Ishikawa (cell line): Measurements from ENCODE around the gene CTSD.

ENCODE experiments used
- CEBPB ChIP-seq: IDR thresholded peaks from 2 replicates; pipeline ENCODE4 v1.6.1; 2012
- CREB1 ChIP-seq: IDR thresholded peaks from 2 replicates; pipeline ENCODE4 v1.6.1; 2012; ENCODE audit warnings: low read depth
- EGR1 ChIP-seq: IDR thresholded peaks from 2 replicates; pipeline ENCODE4 v1.6.1; 2012
- EP300 ChIP-seq: IDR thresholded peaks from 2 replicates; pipeline ENCODE4 v1.6.1; 2012; ENCODE audit warnings: borderline replicate concordance
- FOXM1 ChIP-seq: IDR thresholded peaks from 2 replicates; pipeline ENCODE4 v1.6.1; 2012; ENCODE audit warnings: low read depth, borderline replicate concordance
- MAX ChIP-seq: IDR thresholded peaks from 2 replicates; pipeline ENCODE4 v1.6.1; 2012
- NFIC ChIP-seq: IDR thresholded peaks from 2 replicates; pipeline ENCODE4 v1.6.1; 2012
- RAD21 ChIP-seq: IDR thresholded peaks from 2 replicates; pipeline ENCODE4 v1.6.1; 2012; ENCODE audit warnings: low read depth
- REST ChIP-seq: IDR thresholded peaks from 2 replicates; pipeline ENCODE4 v1.6.1; 2012; ENCODE audit warnings: low read depth, mild to moderate bottlenecking
- TAF1 ChIP-seq: IDR thresholded peaks from 2 replicates; pipeline ENCODE4 v1.6.1; 2012; ENCODE audit warnings: low read depth, mild to moderate bottlenecking
- TCF12 ChIP-seq: IDR thresholded peaks from 2 replicates; pipeline ENCODE4 v1.6.1; 2012; ENCODE audit warnings: low read depth
- TEAD4 ChIP-seq: IDR thresholded peaks from 2 replicates; pipeline ENCODE4 v1.6.1; 2012
- USF1 ChIP-seq: IDR thresholded peaks from 2 replicates; pipeline ENCODE4 v1.6.1; 2012
- YY1 ChIP-seq: IDR thresholded peaks from 2 replicates; pipeline ENCODE4 v1.6.1; 2012; ENCODE audit warnings: low read depth
- ZBTB7A ChIP-seq: IDR thresholded peaks from 2 replicates; pipeline ENCODE4 v1.6.1; 2012; ENCODE audit warnings: low read depth

Gene CTSD

GRCh38 chr11:1763796-1764661 lies at the start of gene CTSD:
Gene CTSD (minus strand): TSS chr11:1763927. CDS start chr11:1763859, 68 bp downstream.
- TF ChIP-seq REST, result no peak
- 0 out of 2 replicates have a peak, but pooled peaks have one; percentile 8 for TF ChIP-seq TEAD4
- TF ChIP-seq USF1, result peak; percentile 97
- TF ChIP-seq TAF1, result peak; percentile 45; the same call in 1 of the 2 replicates
- TF ChIP-seq EGR1, result no peak; the same call in 1 of the 2 replicates
- no peak; the same call in 1 of the 2 replicates for TF ChIP-seq NFIC
- TF ChIP-seq MAX, result peak; percentile 87
- TF ChIP-seq EP300, result peak; percentile 27; the same call in 1 of the 2 replicates
- TF ChIP-seq ZBTB7A, result peak; percentile 61; the same call in 1 of the 2 replicates

- no peak for TF ChIP-seq CREB1
- TF ChIP-seq NFIC, result no peak
- TF ChIP-seq CEBPB, result no peak
- no peak for TF ChIP-seq EGR1
- TF ChIP-seq FOXM1, result no peak
- no peak for TF ChIP-seq MAX
- no peak for TF ChIP-seq EP300
- no peak for TF ChIP-seq TAF1
- no peak for TF ChIP-seq YY1
- TF ChIP-seq ZBTB7A, result no peak
- TF ChIP-seq TCF12, result no peak
- no peak for TF ChIP-seq TEAD4
- TF ChIP-seq USF1, result no peak
- no peak for TF ChIP-seq RAD21
These were observed 49.1 kb upstream of the CTSD start for GRCh38 chr11:1812801-1813200.

- TF ChIP-seq CEBPB (no peak), RAD21 (no peak), ZBTB7A (no peak)
These were observed 48.5 kb upstream of the CTSD start for GRCh38 chr11:1812274-1812673.

- no peak for TF ChIP-seq ZBTB7A
- no peak for TF ChIP-seq CREB1
- no peak for TF ChIP-seq NFIC
- no peak for TF ChIP-seq TCF12
- no peak for TF ChIP-seq YY1
- TF ChIP-seq EP300, result no peak
- TF ChIP-seq CEBPB, result no peak
- no peak for TF ChIP-seq MAX
These were observed 47.0 kb upstream of the CTSD start for GRCh38 chr11:1810761-1811160.

- no peak for TF ChIP-seq NFIC
- TF ChIP-seq TEAD4, result no peak
- TF ChIP-seq USF1, result no peak
- TF ChIP-seq FOXM1, result no peak
- no peak for TF ChIP-seq RAD21
- TF ChIP-seq CREB1, result no peak
- no peak for TF ChIP-seq EGR1
- TF ChIP-seq EP300, result no peak
- TF ChIP-seq ZBTB7A, result no peak
- no peak for TF ChIP-seq YY1
- TF ChIP-seq TCF12, result no peak
- TF ChIP-seq TAF1, result no peak
- no peak for TF ChIP-seq MAX
- TF ChIP-seq REST, result no peak
- no peak for TF ChIP-seq CEBPB
These were observed 43.7 kb upstream of the CTSD start for GRCh38 chr11:1807264-1807995.
